Choroid plexus epithelial cell (primary cell): ENCODE data around the gene CAPZA2.

ENCODE experiments used
- DNase-seq: peaks from one replicate; pipeline ENCODE4 v3.0.0-alpha.2; 2010; ENCODE audit warnings: low read depth
- H3K4me3 ChIP-seq: 2 replicates; pipeline ENCODE4 v1.5.1; 2011; ENCODE audit warnings: low read depth, mild to moderate bottlenecking, control low read depth, low read length, moderate library complexity
- TF ChIP-seq, protein P1 (sequence below): conservative IDR thresholded peaks from 2 replicates; pipeline ENCODE4 v1.5.1; 2011; ENCODE audit warnings: low read depth, mild to moderate bottlenecking, control low read depth, inconsistent platforms, low read length, moderate library complexity

Gene CAPZA2

GRCh38 chr7:116873619-116874018 is 11.2 kb downstream of the CAPZA2 start:
- TF ChIP-seq, protein P1, sequence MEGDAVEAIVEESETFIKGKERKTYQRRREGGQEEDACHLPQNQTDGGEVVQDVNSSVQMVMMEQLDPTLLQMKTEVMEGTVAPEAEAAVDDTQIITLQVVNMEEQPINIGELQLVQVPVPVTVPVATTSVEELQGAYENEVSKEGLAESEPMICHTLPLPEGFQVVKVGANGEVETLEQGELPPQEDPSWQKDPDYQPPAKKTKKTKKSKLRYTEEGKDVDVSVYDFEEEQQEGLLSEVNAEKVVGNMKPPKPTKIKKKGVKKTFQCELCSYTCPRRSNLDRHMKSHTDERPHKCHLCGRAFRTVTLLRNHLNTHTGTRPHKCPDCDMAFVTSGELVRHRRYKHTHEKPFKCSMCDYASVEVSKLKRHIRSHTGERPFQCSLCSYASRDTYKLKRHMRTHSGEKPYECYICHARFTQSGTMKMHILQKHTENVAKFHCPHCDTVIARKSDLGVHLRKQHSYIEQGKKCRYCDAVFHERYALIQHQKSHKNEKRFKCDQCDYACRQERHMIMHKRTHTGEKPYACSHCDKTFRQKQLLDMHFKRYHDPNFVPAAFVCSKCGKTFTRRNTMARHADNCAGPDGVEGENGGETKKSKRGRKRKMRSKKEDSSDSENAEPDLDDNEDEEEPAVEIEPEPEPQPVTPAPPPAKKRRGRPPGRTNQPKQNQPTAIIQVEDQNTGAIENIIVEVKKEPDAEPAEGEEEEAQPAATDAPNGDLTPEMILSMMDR = no peak
- H3K4me3 ChIP-seq = no peak overlapping the region
- DNase-seq = no peak

DNA sequence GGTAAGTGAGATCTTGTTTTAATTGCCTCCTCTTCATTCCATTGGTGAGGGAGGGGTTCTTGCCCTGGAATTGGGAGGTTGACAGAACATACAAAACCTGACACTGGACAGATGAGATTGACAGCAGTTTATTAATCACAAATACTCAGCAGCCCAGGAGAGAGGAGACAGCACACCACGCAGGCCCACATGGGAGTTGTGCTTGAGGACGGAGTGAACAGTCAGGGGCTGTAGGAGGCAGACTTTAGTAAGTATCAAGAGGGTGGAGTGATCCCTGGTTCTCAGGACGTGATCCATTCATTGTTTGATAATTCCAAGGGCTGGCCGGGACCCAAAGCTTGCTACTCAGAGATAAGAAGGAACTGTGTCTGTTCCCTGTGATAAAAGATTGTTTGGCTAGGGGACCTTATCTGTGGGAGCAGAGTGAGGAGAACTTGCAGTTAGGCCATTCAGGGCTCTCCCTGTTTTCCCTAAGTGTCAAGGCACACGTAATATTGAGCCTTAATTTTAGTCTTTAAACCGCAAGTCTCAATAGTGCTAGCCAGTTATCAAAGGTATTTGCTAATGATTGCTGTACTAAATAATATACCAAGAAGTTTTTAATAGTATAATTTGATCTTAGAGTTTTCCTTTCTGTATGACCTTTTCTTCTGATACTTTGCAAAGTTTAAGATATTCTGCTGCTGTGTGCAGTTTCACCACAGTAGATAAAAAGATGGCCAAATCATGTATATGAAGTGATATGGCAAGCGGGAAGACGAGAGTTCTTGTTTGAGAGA is 14.5 kb downstream of the CAPZA2 start:
- no peak overlapping the region for H3K4me3 ChIP-seq
- TF ChIP-seq, protein P1 = peak; percentile 31
- DNase-seq = peak; percentile 42

DNA sequence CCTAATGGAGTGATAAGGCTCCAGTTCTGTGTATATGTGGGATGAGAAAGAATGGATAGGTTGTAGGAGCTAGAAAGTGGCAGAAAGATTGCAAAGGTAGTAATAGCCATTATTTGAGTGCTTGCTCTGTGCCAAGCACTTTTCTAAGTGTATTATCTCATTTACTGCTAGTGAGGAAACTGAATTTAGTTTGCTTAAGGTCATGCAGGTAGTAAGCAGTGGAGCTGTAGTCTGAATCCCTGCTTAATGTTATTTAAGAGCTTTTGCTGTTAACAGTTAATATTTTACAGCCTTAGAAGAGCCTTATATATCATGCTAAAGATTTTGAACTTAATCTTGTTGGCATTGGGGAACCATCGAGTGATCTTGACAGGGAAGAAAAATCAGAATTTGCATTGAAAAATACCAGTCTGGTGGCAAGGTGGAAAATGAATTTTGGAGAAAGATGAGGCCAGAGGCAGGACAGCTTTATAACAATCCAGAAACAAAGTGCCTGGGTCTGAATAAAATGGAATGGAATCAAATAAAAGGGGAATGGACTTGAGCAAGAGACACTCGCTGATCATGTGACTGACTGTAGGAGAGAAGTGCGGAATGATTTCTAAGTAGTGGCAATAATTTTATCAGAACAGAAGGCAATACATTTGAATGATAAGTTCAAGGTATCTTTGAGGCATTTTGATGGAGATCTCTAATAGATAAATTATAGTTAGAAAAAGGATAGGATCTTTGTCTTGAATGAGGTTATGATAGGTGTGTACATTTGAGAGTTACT is 15.2 kb downstream of the CAPZA2 start:
- DNase-seq = no peak
- TF ChIP-seq, protein P1 = no peak
- H3K4me3 ChIP-seq = no peak overlapping the region

DNA sequence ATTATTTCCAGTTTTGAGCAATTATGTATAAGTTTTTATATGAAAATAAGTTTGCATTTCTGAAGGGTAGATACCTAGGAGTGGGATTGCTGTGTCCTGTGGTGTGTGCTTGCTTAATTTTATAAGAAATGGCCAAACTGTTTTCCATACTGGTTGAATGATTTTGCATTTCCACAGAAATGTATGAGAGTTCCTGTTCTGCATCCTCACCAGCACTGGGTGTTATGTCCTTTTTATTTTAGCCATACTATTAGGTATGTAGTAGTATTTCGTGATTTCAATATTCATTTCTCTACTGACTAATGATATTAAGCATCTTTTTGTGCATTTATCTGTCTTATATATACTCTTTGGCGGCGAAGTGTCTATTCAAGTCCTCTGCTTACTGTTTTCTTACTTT is 22.3 kb downstream of the CAPZA2 start:
- no peak overlapping the region for H3K4me3 ChIP-seq
- no peak for DNase-seq
- TF ChIP-seq, protein P1 = no peak

GRCh38 chr7:116885724-116886123 is 23.3 kb downstream of the CAPZA2 start:
- H3K4me3 ChIP-seq = no peak overlapping the region
- TF ChIP-seq, protein P1 = no peak
- no peak for DNase-seq

- TF ChIP-seq, protein P1 = no peak
- no peak for DNase-seq
- no peak overlapping the region for H3K4me3 ChIP-seq
Observed at GRCh38 chr7:116886543-116887156, 24.3 kb downstream of the CAPZA2 start.
